NT2/D1 (cell line): ENCODE results near the gene DNAJB6.

ENCODE experiments used
- DNase-seq: peaks from one replicate; pipeline ENCODE4 v3.0.0-alpha.2; 2011; ENCODE audit warnings: low read depth, low spot score
- H3K27me3 ChIP-seq: 2 replicates; pipeline ENCODE4 v1.6.0; 2011; ENCODE audit warnings: mild to moderate bottlenecking; ENCODE audit not compliant: insufficient read length, insufficient read depth
- H3K36me3 ChIP-seq: 2 replicates; pipeline ENCODE4 v1.6.1; 2011; ENCODE audit warnings: mild to moderate bottlenecking, low read length, mixed read lengths; ENCODE audit not compliant: insufficient read depth, insufficient read length
- H3K4me1 ChIP-seq: 2 replicates; pipeline ENCODE4 v1.5.1; 2011; ENCODE audit not compliant: insufficient read depth, insufficient read length
- H3K4me3 ChIP-seq: 2 replicates; pipeline ENCODE4 v1.5.1; 2011; ENCODE audit warnings: low read depth; ENCODE audit not compliant: insufficient read length
- H3K9ac ChIP-seq: 2 replicates; pipeline ENCODE4 v1.6.0; 2011; ENCODE audit warnings: low read depth; ENCODE audit not compliant: insufficient read length
- H3K9me3 ChIP-seq: 2 replicates; pipeline ENCODE4 v1.5.1; 2011; ENCODE audit warnings: mild to moderate bottlenecking, low read length; ENCODE audit not compliant: insufficient read depth
- SUZ12 ChIP-seq: IDR thresholded peaks from 2 replicates; pipeline ENCODE4 v1.6.1; 2011; ENCODE audit not compliant: insufficient read length, insufficient read depth; ENCODE audit errors: extremely low read depth
- YY1 ChIP-seq: IDR thresholded peaks from 2 replicates; pipeline ENCODE4 v1.6.1; 2011; ENCODE audit not compliant: insufficient read length, insufficient read depth
- ZNF274 ChIP-seq: IDR thresholded peaks from 2 replicates; pipeline ENCODE4 v1.6.1; 2011; ENCODE audit warnings: mild to moderate bottlenecking, low read depth, low read length

DNAJB6 gene

DNA sequence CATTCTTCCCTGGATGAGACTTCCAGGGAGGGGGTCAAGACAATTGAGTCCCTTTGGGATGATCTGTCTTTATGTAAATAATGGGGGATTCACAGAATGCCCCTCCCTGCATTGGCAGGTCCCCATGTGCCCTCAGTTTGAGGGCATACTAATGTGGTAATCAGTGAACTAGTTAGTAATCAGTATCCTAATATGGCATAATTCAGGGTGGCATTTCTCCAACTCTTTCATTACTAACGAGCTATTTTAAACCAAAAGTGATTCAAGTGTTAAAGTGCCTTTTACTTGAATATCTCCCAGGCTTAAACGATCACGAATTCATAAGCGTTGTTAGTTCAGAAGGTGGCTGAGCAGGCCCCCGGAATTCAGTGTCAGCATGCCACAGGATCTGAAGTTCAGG, 1.6 kb upstream of the DNAJB6 start:
- no peak overlapping the region for H3K4me3 ChIP-seq
- DNase-seq, result no peak
- H3K27me3 ChIP-seq, result no peaks in the 10 kb centered on the region
- H3K4me1 ChIP-seq, result no peaks in the 10 kb centered on the region
- H3K36me3 ChIP-seq, result peaks cover 13% of the 10 kb centered on the region
- TF ChIP-seq ZNF274, result no peak
- TF ChIP-seq SUZ12, result no peak
- TF ChIP-seq YY1, result no peak
- no peak overlapping the region for H3K9ac ChIP-seq
- peaks cover 18% of the 10 kb centered on the region; the same call in 1 of the 2 replicates for H3K9me3 ChIP-seq

DNA sequence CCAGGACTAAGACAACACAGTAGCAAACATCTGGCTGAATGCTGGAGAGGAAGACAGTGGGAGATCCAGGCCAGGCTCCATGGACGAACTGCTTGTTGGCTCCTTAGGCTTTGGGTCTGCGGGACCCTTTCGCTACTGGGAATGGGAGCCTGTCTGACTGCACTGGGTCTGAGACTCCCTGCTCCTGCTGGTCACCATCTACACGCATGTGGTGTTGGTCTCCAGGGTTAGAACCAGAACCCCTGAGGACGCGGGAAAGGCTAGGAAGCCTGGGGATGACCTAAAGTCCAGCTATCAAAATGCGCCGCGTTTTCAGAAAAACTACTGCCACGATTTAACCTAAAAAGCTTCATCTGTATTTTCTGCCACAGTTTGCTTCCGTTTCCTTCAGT, 817 bp upstream of the DNAJB6 start:
- peaks cover 18% of the 10 kb centered on the region; the same call in 1 of the 2 replicates for H3K9me3 ChIP-seq
- H3K4me1 ChIP-seq, result no peaks in the 10 kb centered on the region
- no peak for TF ChIP-seq ZNF274
- no peak for TF ChIP-seq YY1
- no peak for TF ChIP-seq SUZ12
- no peak overlapping the region for H3K4me3 ChIP-seq
- DNase-seq, result no peak
- no peak overlapping the region for H3K9ac ChIP-seq
- H3K27me3 ChIP-seq, result no peaks in the 10 kb centered on the region
- peaks cover 13% of the 10 kb centered on the region for H3K36me3 ChIP-seq

DNA sequence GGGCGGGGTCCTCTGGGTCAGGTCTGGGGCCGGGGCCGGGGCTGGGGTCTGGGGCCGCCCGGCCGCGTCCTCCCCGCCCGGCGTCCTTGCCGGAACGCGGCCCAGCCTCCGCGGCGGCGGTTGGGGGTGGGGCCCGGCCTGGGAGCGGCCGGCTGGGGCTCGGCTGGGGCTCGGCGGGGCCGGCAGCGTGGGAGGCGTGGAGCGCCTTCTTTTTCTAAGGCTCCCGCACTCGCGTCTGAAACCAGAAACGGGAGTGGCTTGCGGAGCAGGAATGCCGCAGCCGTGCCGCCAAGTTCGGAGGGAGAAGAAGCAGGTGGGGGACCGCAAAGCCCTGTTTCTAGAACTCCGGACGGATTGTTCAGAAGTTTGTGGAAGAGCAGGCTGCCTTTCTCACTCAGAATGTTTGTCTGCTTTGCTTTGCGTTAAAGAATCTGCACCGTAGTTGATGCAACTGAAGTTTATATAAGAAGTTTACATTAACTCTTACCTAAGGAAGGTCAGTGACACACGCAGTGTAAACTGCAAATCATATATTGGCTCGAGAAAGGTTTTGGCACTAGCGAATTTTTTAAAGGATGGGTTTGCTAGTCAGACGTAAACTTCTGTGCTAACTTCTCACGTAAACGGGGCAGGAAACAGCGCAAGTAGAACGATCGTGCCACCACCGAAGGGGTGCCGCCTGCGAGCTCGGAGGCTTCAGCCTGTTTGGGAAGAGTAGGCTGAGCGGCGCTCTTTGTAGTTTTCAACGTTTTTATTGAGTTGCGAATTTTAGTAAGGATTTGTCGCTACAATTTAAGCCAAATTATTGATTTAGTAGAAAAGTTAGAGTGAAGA, 729 bp downstream of the DNAJB6 start:
- Histone ChIP-seq H3K4me1 (no peaks in the 10 kb centered on the region), H3K4me3 (peak overlapping the region; percentile 79), H3K27me3 (no peaks in the 10 kb centered on the region), H3K9me3 (peaks cover 18% of the 10 kb centered on the region; the same call in 1 of the 2 replicates), H3K9ac (peak overlapping the region; percentile 89), H3K36me3 (peaks cover 15% of the 10 kb centered on the region)
- DNase-seq, result no peak
- TF ChIP-seq YY1 (no peak), ZNF274 (no peak), SUZ12 (no peak)

DNA sequence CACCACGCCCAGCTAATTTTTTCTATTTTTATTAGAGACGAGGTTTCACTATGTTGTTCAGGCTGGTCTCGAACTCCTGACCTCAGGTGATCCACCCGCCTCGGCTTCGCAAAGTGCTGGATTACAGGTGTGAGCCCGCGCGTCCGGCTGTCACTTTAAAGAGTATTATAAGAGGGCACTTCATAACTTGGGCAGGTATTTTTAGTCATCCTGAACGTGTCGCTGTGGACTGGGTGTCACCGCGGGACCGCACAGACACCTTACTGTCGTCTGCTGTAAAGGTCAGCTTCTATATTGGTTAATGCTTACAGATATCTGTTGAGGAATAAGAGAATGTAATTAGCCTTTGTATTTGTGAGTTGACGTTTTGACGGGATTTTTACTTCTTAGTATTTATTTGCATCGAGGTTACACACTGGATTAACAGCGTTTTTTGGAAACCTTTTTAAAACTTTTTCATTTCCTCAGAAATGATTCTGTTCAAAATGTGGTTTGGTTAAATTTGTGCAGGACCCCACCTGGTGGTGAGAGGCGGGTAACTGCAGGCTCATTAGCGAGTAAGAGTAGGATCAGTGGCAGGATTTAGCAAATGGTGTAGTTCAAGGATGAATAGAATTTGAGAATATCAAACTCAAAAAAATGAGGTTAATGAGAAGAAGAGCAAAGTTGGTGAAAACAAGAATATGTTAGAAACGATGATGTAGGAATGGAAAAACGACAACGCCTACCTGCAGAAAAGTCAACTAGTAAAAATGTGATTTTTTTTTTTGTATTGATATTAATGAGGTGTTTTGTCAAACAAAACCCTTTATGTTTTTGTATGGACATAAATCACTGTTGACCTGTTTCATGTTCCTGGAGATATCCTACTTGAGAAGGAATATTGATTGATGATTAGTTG, 3.2 kb downstream of the DNAJB6 start:
- Histone ChIP-seq H3K27me3 (no peaks in the 10 kb centered on the region), H3K4me3 (no peak overlapping the region), H3K9me3 (peaks cover 14% of the 10 kb centered on the region; the same call in 1 of the 2 replicates), H3K36me3 (peaks cover 21% of the 10 kb centered on the region), H3K9ac (no peak overlapping the region), H3K4me1 (no peaks in the 10 kb centered on the region)
- DNase-seq, result no peak
- TF ChIP-seq SUZ12 (no peak), YY1 (no peak)

DNA sequence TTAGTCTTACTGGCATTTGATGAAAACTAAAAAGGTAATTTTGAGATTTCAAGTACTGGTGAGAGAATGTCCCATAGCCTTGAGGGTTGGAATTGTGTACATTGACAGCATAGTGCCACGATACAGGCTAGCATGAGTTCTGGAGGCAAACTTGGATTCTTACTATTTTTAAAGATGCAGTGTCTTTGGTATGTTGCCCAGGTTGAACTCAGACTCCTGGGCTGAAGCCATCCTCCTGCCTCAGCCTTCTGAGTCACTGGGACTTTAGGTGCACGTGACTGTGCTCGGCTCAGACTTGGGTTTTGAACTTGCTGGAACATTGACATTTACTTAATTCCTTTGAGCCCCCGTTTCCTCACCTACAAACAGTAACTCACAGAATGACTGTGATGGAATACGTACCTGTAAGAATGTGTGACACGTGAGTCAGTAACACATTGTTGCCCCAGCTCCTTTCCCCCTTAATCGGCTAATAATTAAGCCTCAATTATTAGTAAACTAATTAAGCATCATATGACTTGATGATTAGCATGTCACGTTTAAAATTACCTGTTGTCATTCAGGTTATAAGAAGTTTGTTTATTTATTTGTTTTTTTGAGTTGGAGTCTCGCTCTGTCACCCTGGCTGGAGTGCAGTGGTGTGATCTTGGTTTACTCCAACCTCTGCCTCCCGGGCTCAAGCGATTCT, 10.6 kb downstream of the DNAJB6 start:
- peaks cover 7% of the 10 kb centered on the region for H3K36me3 ChIP-seq
- no peak for DNase-seq
- H3K9ac ChIP-seq, result no peak overlapping the region

DNA sequence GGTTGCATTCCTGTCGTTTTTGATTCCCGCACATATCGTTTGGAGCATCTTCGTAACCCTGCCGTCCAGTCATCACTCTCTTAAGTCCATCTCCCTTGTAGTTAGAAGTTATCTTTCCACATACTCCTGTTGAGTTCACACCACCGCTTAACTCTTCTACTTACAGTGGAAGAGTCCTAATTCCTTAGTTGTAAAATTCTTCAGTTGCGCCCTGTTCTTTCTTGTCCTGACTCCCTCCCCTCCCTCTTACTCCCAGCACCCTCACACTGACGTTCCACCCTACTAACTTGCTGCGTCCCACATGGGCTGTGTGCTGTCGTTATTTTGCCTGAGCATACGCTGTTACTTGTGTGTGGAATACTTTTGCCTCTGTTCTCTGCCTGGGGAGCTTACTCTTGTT, 11.7 kb downstream of the DNAJB6 start:
- H3K4me3 ChIP-seq, result no peak overlapping the region
- no peaks in the 10 kb centered on the region for H3K9me3 ChIP-seq
- no peak for TF ChIP-seq ZNF274
- TF ChIP-seq YY1, result no peak
- no peak for TF ChIP-seq SUZ12
- peaks cover under 1% of the 10 kb centered on the region for H3K4me1 ChIP-seq
- DNase-seq, result no peak
- H3K27me3 ChIP-seq, result no peaks in the 10 kb centered on the region
- H3K36me3 ChIP-seq, result peaks cover 6% of the 10 kb centered on the region
- no peak overlapping the region for H3K9ac ChIP-seq

More for the DNA sequence above, 10.6 kb downstream of the DNAJB6 start:
- no peak overlapping the region for H3K4me3 ChIP-seq
- TF ChIP-seq YY1 (no peak), SUZ12 (no peak), ZNF274 (no peak)
- no peaks in the 10 kb centered on the region for H3K9me3 ChIP-seq
- no peaks in the 10 kb centered on the region for H3K4me1 ChIP-seq
- H3K27me3 ChIP-seq, result no peaks in the 10 kb centered on the region
